HEK293 (cell line): Measurements from ENCODE around the gene RIMS4.

Source experiments
- ZNF175 ChIP-seq: fragments of 450-650 bp; formaldehyde crosslinking; IDR thresholded peaks from 2 replicates; pipeline ENCODE4 v1.5.1; 2016; ENCODE audit warnings: missing biosample characterization, missing genetic modification characterization
- ZNF610 ChIP-seq: fragments of 450-650 bp; formaldehyde crosslinking; IDR thresholded peaks from 2 replicates; pipeline ENCODE4 v1.5.1; 2016; ENCODE audit warnings: missing biosample characterization, missing genetic modification characterization, borderline replicate concordance
- TF ChIP-seq, protein P1 (sequence below): fragments of 450-650 bp; formaldehyde crosslinking; IDR thresholded peaks from 2 replicates; pipeline ENCODE4 v1.5.1; 2016; ENCODE audit warnings: missing biosample characterization, missing genetic modification characterization
- TF ChIP-seq, protein P2 (sequence below): fragments of 450-650 bp; formaldehyde crosslinking; IDR thresholded peaks from 2 replicates; pipeline ENCODE4 v1.5.1; 2016; ENCODE audit warnings: missing biosample characterization, missing genetic modification characterization
- TF ChIP-seq, protein P3 (sequence below): fragments of 450-650 bp; formaldehyde crosslinking; IDR thresholded peaks from 2 replicates; pipeline ENCODE4 v1.5.1; 2016; ENCODE audit warnings: missing biosample characterization, missing genetic modification characterization

DNA sequence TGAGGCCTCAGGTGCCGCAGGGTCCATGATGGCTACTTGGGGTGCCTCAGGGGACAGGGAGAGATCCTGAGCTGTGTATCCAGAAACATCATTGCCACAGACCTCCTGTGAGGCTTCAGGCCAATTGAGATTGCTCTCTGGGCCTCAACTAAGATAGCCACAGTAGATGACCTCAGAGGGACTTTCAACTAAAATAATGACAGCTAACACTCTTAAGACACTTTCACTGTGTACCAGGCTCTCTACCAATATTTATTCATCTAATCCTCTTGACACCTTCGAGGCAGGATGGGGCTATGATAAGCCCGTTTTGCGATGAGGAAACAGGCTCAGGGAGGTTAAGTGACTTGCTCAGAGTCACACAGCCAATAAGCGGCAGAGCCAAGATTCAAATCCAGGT is 10.7 kb downstream of the RIMS4 start:
- TF ChIP-seq, protein P1, sequence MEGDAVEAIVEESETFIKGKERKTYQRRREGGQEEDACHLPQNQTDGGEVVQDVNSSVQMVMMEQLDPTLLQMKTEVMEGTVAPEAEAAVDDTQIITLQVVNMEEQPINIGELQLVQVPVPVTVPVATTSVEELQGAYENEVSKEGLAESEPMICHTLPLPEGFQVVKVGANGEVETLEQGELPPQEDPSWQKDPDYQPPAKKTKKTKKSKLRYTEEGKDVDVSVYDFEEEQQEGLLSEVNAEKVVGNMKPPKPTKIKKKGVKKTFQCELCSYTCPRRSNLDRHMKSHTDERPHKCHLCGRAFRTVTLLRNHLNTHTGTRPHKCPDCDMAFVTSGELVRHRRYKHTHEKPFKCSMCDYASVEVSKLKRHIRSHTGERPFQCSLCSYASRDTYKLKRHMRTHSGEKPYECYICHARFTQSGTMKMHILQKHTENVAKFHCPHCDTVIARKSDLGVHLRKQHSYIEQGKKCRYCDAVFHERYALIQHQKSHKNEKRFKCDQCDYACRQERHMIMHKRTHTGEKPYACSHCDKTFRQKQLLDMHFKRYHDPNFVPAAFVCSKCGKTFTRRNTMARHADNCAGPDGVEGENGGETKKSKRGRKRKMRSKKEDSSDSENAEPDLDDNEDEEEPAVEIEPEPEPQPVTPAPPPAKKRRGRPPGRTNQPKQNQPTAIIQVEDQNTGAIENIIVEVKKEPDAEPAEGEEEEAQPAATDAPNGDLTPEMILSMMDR: no peak
- TF ChIP-seq, protein P2, sequence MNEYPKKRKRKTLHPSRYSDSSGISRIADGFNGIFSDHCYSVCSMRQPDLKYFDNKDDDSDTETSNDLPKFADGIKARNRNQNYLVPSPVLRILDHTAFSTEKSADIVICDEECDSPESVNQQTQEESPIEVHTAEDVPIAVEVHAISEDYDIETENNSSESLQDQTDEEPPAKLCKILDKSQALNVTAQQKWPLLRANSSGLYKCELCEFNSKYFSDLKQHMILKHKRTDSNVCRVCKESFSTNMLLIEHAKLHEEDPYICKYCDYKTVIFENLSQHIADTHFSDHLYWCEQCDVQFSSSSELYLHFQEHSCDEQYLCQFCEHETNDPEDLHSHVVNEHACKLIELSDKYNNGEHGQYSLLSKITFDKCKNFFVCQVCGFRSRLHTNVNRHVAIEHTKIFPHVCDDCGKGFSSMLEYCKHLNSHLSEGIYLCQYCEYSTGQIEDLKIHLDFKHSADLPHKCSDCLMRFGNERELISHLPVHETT (tag by site-specific recombination): no peak
- no peak for TF ChIP-seq ZNF175 (tag by site-specific recombination)
- TF ChIP-seq ZNF610 (tag by site-specific recombination): no peak
- TF ChIP-seq, protein P3, sequence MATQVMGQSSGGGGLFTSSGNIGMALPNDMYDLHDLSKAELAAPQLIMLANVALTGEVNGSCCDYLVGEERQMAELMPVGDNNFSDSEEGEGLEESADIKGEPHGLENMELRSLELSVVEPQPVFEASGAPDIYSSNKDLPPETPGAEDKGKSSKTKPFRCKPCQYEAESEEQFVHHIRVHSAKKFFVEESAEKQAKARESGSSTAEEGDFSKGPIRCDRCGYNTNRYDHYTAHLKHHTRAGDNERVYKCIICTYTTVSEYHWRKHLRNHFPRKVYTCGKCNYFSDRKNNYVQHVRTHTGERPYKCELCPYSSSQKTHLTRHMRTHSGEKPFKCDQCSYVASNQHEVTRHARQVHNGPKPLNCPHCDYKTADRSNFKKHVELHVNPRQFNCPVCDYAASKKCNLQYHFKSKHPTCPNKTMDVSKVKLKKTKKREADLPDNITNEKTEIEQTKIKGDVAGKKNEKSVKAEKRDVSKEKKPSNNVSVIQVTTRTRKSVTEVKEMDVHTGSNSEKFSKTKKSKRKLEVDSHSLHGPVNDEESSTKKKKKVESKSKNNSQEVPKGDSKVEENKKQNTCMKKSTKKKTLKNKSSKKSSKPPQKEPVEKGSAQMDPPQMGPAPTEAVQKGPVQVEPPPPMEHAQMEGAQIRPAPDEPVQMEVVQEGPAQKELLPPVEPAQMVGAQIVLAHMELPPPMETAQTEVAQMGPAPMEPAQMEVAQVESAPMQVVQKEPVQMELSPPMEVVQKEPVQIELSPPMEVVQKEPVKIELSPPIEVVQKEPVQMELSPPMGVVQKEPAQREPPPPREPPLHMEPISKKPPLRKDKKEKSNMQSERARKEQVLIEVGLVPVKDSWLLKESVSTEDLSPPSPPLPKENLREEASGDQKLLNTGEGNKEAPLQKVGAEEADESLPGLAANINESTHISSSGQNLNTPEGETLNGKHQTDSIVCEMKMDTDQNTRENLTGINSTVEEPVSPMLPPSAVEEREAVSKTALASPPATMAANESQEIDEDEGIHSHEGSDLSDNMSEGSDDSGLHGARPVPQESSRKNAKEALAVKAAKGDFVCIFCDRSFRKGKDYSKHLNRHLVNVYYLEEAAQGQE (tag by site-specific recombination): no peak
